Fibroblast of lung (primary cell): Measurements from ENCODE around the gene MEGF10.

Experiments
- EZH2 ChIP-seq: IDR thresholded peaks from 2 replicates; pipeline ENCODE4 v1.5.1; 2012; ENCODE audit warnings: low read length, control low read depth, mild to moderate bottlenecking; ENCODE audit errors: missing control alignments
- TF ChIP-seq, protein P1 (sequence below), 2 donors: IDR thresholded peaks in 1 of 2; conservative IDR thresholded peaks in 1 of 2; 1 replicate in 1 of 2; 2 replicates in 1 of 2; pipeline ENCODE4 v1.5.1; 2011 to 2012; ENCODE audit warnings: low read length in 2 of 2, control low read depth in 1 of 2, inconsistent platforms in 1 of 2, low read depth in 1 of 2, mild to moderate bottlenecking in 1 of 2

DNA sequence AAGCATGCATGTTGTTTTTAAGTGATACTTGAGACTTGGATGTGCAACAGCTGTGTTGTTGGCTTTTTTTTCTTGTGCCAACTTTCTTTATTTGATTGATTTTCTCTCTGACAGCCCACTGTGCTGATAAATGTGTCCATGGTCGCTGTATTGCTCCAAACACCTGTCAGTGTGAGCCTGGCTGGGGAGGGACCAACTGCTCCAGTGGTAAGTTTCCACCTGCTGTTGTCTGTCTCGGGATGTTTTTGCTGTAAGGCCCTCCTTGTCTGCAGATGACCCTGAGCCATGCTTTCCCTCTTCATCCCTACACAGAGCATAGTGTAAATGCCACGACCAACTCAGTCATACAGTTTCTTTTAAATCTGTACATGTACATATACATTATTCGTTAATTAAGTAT, 79.2 kb downstream of the MEGF10 start:
- TF ChIP-seq, protein P1, sequence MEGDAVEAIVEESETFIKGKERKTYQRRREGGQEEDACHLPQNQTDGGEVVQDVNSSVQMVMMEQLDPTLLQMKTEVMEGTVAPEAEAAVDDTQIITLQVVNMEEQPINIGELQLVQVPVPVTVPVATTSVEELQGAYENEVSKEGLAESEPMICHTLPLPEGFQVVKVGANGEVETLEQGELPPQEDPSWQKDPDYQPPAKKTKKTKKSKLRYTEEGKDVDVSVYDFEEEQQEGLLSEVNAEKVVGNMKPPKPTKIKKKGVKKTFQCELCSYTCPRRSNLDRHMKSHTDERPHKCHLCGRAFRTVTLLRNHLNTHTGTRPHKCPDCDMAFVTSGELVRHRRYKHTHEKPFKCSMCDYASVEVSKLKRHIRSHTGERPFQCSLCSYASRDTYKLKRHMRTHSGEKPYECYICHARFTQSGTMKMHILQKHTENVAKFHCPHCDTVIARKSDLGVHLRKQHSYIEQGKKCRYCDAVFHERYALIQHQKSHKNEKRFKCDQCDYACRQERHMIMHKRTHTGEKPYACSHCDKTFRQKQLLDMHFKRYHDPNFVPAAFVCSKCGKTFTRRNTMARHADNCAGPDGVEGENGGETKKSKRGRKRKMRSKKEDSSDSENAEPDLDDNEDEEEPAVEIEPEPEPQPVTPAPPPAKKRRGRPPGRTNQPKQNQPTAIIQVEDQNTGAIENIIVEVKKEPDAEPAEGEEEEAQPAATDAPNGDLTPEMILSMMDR (conservative IDR thresholded peaks at IDR 0.05 in 1 of 2, IDR thresholded peaks at IDR 0.05 in 1 of 2; ENCODE audit: low read depth in 1 of 2, low read length in 2 of 2), result no peak
- TF ChIP-seq EZH2, result no peak
